Neuronal stem cell (in vitro differentiated cells): ENCODE results near the gene RASGRF1.

Source experiments
- DNase-seq: peaks from one replicate; pipeline ENCODE4 v3.0.0-alpha.2; 2013; ENCODE audit warnings: low spot score
- H2AFZ ChIP-seq: one replicate; pipeline ENCODE4 v1.6.1; 2013; ENCODE audit warnings: mild to moderate bottlenecking, low read length, inconsistent platforms
- H2AK5ac ChIP-seq: 2 replicates; pipeline ENCODE4 v1.6.1; 2013; ENCODE audit warnings: low read depth, mild to moderate bottlenecking, inconsistent platforms, low read length, moderate library complexity, mixed read lengths
- H2BK120ac ChIP-seq: 2 replicates; pipeline ENCODE4 v1.6.1; 2013; ENCODE audit warnings: low read depth, mild to moderate bottlenecking, inconsistent platforms, low read length, moderate library complexity, mixed read lengths
- H2BK12ac ChIP-seq: one replicate; pipeline ENCODE4 v1.6.1; 2013; ENCODE audit warnings: low read length, inconsistent platforms
- H2BK15ac ChIP-seq: 2 replicates; pipeline ENCODE4 v1.6.1; 2013; ENCODE audit warnings: mild to moderate bottlenecking, low read length, inconsistent platforms, mixed read lengths
- H2BK5ac ChIP-seq: one replicate; pipeline ENCODE4 v1.6.1; 2013; ENCODE audit warnings: inconsistent platforms, mild to moderate bottlenecking, low read length, moderate library complexity
- H3K14ac ChIP-seq: one replicate; pipeline ENCODE4 v1.6.1; 2013; ENCODE audit warnings: low read length, inconsistent platforms
- H3K18ac ChIP-seq: 2 replicates; pipeline ENCODE4 v1.6.1; 2013; ENCODE audit warnings: low read length, inconsistent platforms
- H3K23ac ChIP-seq: 2 replicates; pipeline ENCODE4 v1.6.1; 2013; ENCODE audit warnings: low read depth, mild to moderate bottlenecking, mixed read lengths, low read length, inconsistent platforms; ENCODE audit not compliant: poor library complexity
- H3K27ac ChIP-seq: replicated peaks from 3 replicates; pipeline ENCODE4 v1.5.1; 2013; ENCODE audit warnings: low read length, inconsistent platforms
- H3K27me3 ChIP-seq, 3 experiments: 2 replicates each; pipeline ENCODE4 v1.6.1; 2013; ENCODE audit warnings: low read length in 3 of 3, mild to moderate bottlenecking in 2 of 3, inconsistent platforms in 1 of 3, low read depth in 1 of 3, mixed read lengths in 1 of 3, moderate library complexity in 1 of 3; ENCODE audit not compliant: control insufficient read depth in 3 of 3, insufficient read depth in 3 of 3
- H3K36me3 ChIP-seq, 2 donors: replicated peaks in 1 of 2; 2 replicates each; pipeline ENCODE4 v1.6.1; 2013; ENCODE audit warnings: low read length in 2 of 2; ENCODE audit not compliant: control insufficient read depth in 2 of 2, insufficient read depth in 2 of 2
- H3K4ac ChIP-seq: 2 replicates; pipeline ENCODE4 v1.6.1; 2013; ENCODE audit warnings: inconsistent platforms, mild to moderate bottlenecking, low read length, moderate library complexity
- H3K4me1 ChIP-seq, 2 donors: 1 replicate in 1 of 2; 2 replicates in 1 of 2; pipeline ENCODE4 v1.6.1; 2013; ENCODE audit warnings: low read length in 2 of 2, low read depth in 1 of 2; ENCODE audit not compliant: control insufficient read depth in 2 of 2, insufficient read depth in 1 of 2
- H3K4me2 ChIP-seq: one replicate; pipeline ENCODE4 v1.6.1; 2013; ENCODE audit warnings: mild to moderate bottlenecking, low read length, inconsistent platforms; ENCODE audit not compliant: insufficient read depth, poor library complexity, severe bottlenecking
- H3K4me3 ChIP-seq, 2 donors: 2 replicates each; pipeline ENCODE4 v1.5.1; 2013; ENCODE audit warnings: low read length in 2 of 2, mild to moderate bottlenecking in 2 of 2, inconsistent platforms in 1 of 2, moderate library complexity in 1 of 2
- H3K79me1 ChIP-seq: one replicate; pipeline ENCODE4 v1.6.1; 2013; ENCODE audit warnings: low read depth, mild to moderate bottlenecking, inconsistent platforms, low read length, moderate library complexity
- H3K9ac ChIP-seq: one replicate; pipeline ENCODE4 v1.6.1; 2013; ENCODE audit warnings: mild to moderate bottlenecking, low read depth, low read length, inconsistent platforms; ENCODE audit not compliant: poor library complexity
- H3K9me3 ChIP-seq, 2 donors: replicated peaks in 1 of 2; 2 replicates each; pipeline versions ENCODE3 to v1.6.1; 2013; ENCODE audit warnings: low read length in 2 of 2, mild to moderate bottlenecking in 2 of 2, inconsistent platforms in 1 of 2, low read depth in 1 of 2, mixed read lengths in 1 of 2, moderate library complexity in 1 of 2; ENCODE audit not compliant: control insufficient read depth in 2 of 2, insufficient read depth in 1 of 2
- H4K8ac ChIP-seq: one replicate; pipeline ENCODE4 v1.6.1; 2013; ENCODE audit warnings: low read depth, mild to moderate bottlenecking, inconsistent platforms, low read length, moderate library complexity
- H4K91ac ChIP-seq: one replicate; pipeline ENCODE4 v1.6.1; 2013; ENCODE audit warnings: low read length, low read depth, mild to moderate bottlenecking, inconsistent platforms; ENCODE audit not compliant: poor library complexity
- WGBS, 2 donors: extraction: QIAGEN DNeasy Blood & Tissue Kit; methylation state at CpG; one replicate each; pipeline ENCODE4 v1.1.7; 2013; ENCODE audit warnings: missing lambda C conversion rate in 2 of 2, mixed read lengths in 1 of 2; ENCODE audit not compliant: insufficient read length in 2 of 2, insufficient replicate concordance in 1 of 2; ENCODE audit errors: extremely low coverage in 2 of 2; 5-methylcytosine and 5-hydroxymethylcytosine counted together

The RASGRF1 gene

GRCh38 chr15:79047676-79048439 lies 42.7 kb downstream of the RASGRF1 start:
- H2BK5ac ChIP-seq, result no peak overlapping the region

GRCh38 chr15:79046691-79047404 lies 43.7 kb downstream of the RASGRF1 start:
- no CpG with 5 or more reads among the region's 19 CpGs for WGBS, 2 donors
- H4K91ac ChIP-seq, result peak overlapping the region; percentile 31
- H3K14ac ChIP-seq, result peak overlapping the region; percentile 25
- H3K4me2 ChIP-seq, result no peak overlapping the region
- H2BK5ac ChIP-seq, result no peak overlapping the region
- H3K9me3 ChIP-seq, result peaks cover 0 to 5% of the 10 kb centered on the region in 2 donors
- H4K8ac ChIP-seq, result no peak overlapping the region
- peak overlapping the region; percentile 54 for H3K9ac ChIP-seq
- no peak overlapping the region for H3K23ac ChIP-seq
- H3K27me3 ChIP-seq, result peaks cover 0 to 9% (median 2%) of the 10 kb centered on the region in 3 experiments
- H3K18ac ChIP-seq, result peak overlapping the region; percentile 53
- peak overlapping the region; percentile 47 for H2AK5ac ChIP-seq
- H3K4ac ChIP-seq, result no peak overlapping the region
- H2BK15ac ChIP-seq, result no peak overlapping the region
- H3K4me3 ChIP-seq, result no peak overlapping the region
- no peak overlapping the region for H3K27ac ChIP-seq
- H2AFZ ChIP-seq, result no peak overlapping the region
- no peak overlapping the region for H2BK12ac ChIP-seq
- H3K36me3 ChIP-seq, result peaks cover 0 to 2% of the 10 kb centered on the region in 2 donors
- H2BK120ac ChIP-seq, result no peak overlapping the region
- peaks cover 0 to 12% of the 10 kb centered on the region in 2 donors for H3K4me1 ChIP-seq
- no peaks in the 10 kb centered on the region for H3K79me1 ChIP-seq
- DNase-seq, result no peak

More at GRCh38 chr15:79047676-79048439, 42.7 kb downstream of the RASGRF1 start:
- no peak overlapping the region for H2AFZ ChIP-seq
- WGBS, 2 donors, result no CpG with 5 or more reads among the region's 10 CpGs
- peaks cover 0 to 12% of the 10 kb centered on the region in 2 donors for H3K4me1 ChIP-seq
- H3K27ac ChIP-seq, result no peak overlapping the region
- H2AK5ac ChIP-seq, result peak overlapping the region; percentile 16
- H2BK120ac ChIP-seq, result no peak overlapping the region
- H3K4me2 ChIP-seq, result no peak overlapping the region
- no peak for DNase-seq
- H3K4ac ChIP-seq, result no peak overlapping the region
- H3K18ac ChIP-seq, result no peak overlapping the region
- no peak overlapping the region for H3K14ac ChIP-seq
- H2BK15ac ChIP-seq, result no peak overlapping the region
- no peaks in the 10 kb centered on the region for H3K36me3 ChIP-seq
- H3K9ac ChIP-seq, result no peak overlapping the region
- no peaks in the 10 kb centered on the region for H3K79me1 ChIP-seq
- peaks cover 0 to under 1% of the 10 kb centered on the region in 2 donors for H3K9me3 ChIP-seq
- no peak overlapping the region for H3K4me3 ChIP-seq
- peaks cover 0 to 9% (median 0%) of the 10 kb centered on the region in 3 experiments for H3K27me3 ChIP-seq
- H4K8ac ChIP-seq, result no peak overlapping the region
- H3K23ac ChIP-seq, result no peak overlapping the region
- H4K91ac ChIP-seq, result no peak overlapping the region
- H2BK12ac ChIP-seq, result no peak overlapping the region

- Histone ChIP-seq H3K9ac (no peak overlapping the region), H2BK120ac (no peak overlapping the region), H2AK5ac (no peak overlapping the region), H2BK5ac (no peak overlapping the region), H3K4me3 (no peak overlapping the region), H3K27ac (no peak overlapping the region), H4K8ac (no peak overlapping the region), H4K91ac (no peak overlapping the region), H2BK12ac (no peak overlapping the region), H3K14ac (no peak overlapping the region), H2BK15ac (no peak overlapping the region), H3K23ac (no peak overlapping the region), H3K18ac (no peak overlapping the region), H3K4me2 (no peak overlapping the region), H3K4me1 (peaks cover 0 to 7% of the 10 kb centered on the region in 2 donors), H2AFZ (no peak overlapping the region), H3K9me3 (peaks cover 0 to 5% of the 10 kb centered on the region in 2 donors), H3K79me1 (no peaks in the 10 kb centered on the region), H3K4ac (no peak overlapping the region), H3K36me3 (peaks cover 0 to 2% of the 10 kb centered on the region in 2 donors), H3K27me3 (peaks cover 0 to 9% (median 2%) of the 10 kb centered on the region in 3 experiments)
- WGBS, 2 donors, result no CpG with 5 or more reads among the region's 1 CpG
- no peak for DNase-seq
Observed at GRCh38 chr15:79045041-79045440, 45.5 kb downstream of the RASGRF1 start.
